A549 (cell line): ENCODE results near the gene CEP135. TPM values are rescaled to one million over a fixed set of nuclear protein-coding genes. Genes with fewer than 3 reads are reported as not detected.

ENCODE experiments used
- ATAC-seq, 2 experiments: fragments of 200-7000 bp in 1 of 2; fragments of >200 bp in 1 of 2; cut with Nextera tagmentation in 1 of 2; cut with Tn5 transposase in 1 of 2; 3 replicates each; pipeline versions ENCODE4 v1.8.0 to v1.9.1; 2018 to 2020; ENCODE audit warnings: mild to moderate bottlenecking in 1 of 2, moderate library complexity in 1 of 2
- CTCF ChIA-PET: fragments of 300-600 bp; sonication (Branson Sonifier 250); formaldehyde crosslinking; extraction: SDS; loops from one replicate; lab custom pipeline; 2021; ENCODE audit warnings: antibody characterized with exemption, inconsistent platforms; lab: Yijun Ruan, JAX
- POLR2A ChIA-PET: fragments of 350-600 bp; formaldehyde crosslinking; extraction: SDS; loops from one replicate; lab custom pipeline; 2021; ENCODE audit warnings: antibody characterized with exemption, inconsistent platforms; lab: Yijun Ruan, JAX
- DNase-seq, 2 experiments: peaks; one replicate each; pipeline versions ENCODE4 v3.0.0 to v3.0.0-alpha.2; 2011 to 2016; ENCODE audit warnings: low read depth in 1 of 2, low spot score in 1 of 2
- FAIRE-seq: peaks from 2 replicates; lab custom pipeline; 2011; peaks lifted over from hg19 to GRCh38; lab: Jason Lieb, UNC
- H3K27ac ChIP-seq, 2 experiments: fragments of >200 bp; sonication (Bioruptor Twin); formaldehyde crosslinking; 3 replicates each; pipeline ENCODE4 v1.5.1; 2016 to 2017
- H3K4me1 ChIP-seq: fragments of >200 bp; sonication (Bioruptor Twin); formaldehyde crosslinking; 3 replicates; pipeline ENCODE4 v1.6.1; 2016
- H3K4me2 ChIP-seq: fragments of >200 bp; sonication (Bioruptor Twin); formaldehyde crosslinking; 3 replicates; pipeline ENCODE4 v1.6.1; 2016
- H3K4me3 ChIP-seq: fragments of >200 bp; sonication (Bioruptor Twin); formaldehyde crosslinking; 3 replicates; pipeline ENCODE4 v1.5.1; 2016
- H3K9me3 ChIP-seq: fragments of >200 bp; sonication (Bioruptor Twin); formaldehyde crosslinking; 3 replicates; pipeline ENCODE4 v1.6.1; 2016
- CBX2 ChIP-seq: fragments of 200-600 bp; sonication (generic); IDR thresholded peaks from 2 replicates; pipeline ENCODE4 v1.6.1; 2016; ENCODE audit warnings: low read depth, mild to moderate bottlenecking, borderline replicate concordance
- CBX8 ChIP-seq: fragments of 200-600 bp; sonication (generic); IDR thresholded peaks from 2 replicates; pipeline ENCODE4 v1.6.1; 2016
- EP300 ChIP-seq, 2 experiments: fragments of >200 bp; sonication (Bioruptor Twin); formaldehyde crosslinking; IDR thresholded peaks; 2 replicates in 1 of 2; 3 replicates in 1 of 2; pipeline ENCODE4 v1.6.1; 2016 to 2017
- FOSB ChIP-seq: fragments of 250-450 bp; sonication (Bioruptor Pico); IDR thresholded peaks from 2 replicates; pipeline ENCODE4 v1.5.0; 2020; ENCODE audit warnings: mild to moderate bottlenecking, moderate library complexity
- FOSL2 ChIP-seq, 2 experiments: fragments of 450-650 bp in 1 of 2; fragments of >200 bp in 1 of 2; sonication (Bioruptor Twin) in 1 of 2; formaldehyde crosslinking; IDR thresholded peaks; 2 replicates each; pipeline versions ENCODE4 v1.5.0 to v1.6.1; 2016 to 2020; ENCODE audit warnings: mild to moderate bottlenecking in 1 of 2, moderate library complexity in 1 of 2
- GATA3 ChIP-seq: IDR thresholded peaks from 2 replicates; pipeline ENCODE4 v1.6.1; 2012; ENCODE audit warnings: borderline replicate concordance
- HOXA7 ChIP-seq: fragments of 250-450 bp; sonication (Bioruptor Pico); IDR thresholded peaks from 2 replicates; pipeline ENCODE4 v1.5.0; 2020; ENCODE audit warnings: mild to moderate bottlenecking, moderate library complexity
- JUN ChIP-seq, 2 experiments: fragments of >200 bp; sonication (Bioruptor Twin); formaldehyde crosslinking; IDR thresholded peaks; 2 replicates in 1 of 2; 3 replicates in 1 of 2; pipeline ENCODE4 v1.6.1; 2016 to 2017
- JUNB ChIP-seq: fragments of >200 bp; sonication (Bioruptor Twin); formaldehyde crosslinking; IDR thresholded peaks from 2 replicates; pipeline ENCODE4 v1.6.1; 2016
- KDM5A ChIP-seq: fragments of 200-600 bp; sonication (generic); IDR thresholded peaks from 2 replicates; pipeline ENCODE4 v1.6.1; 2016; ENCODE audit warnings: antibody characterized with exemption, mild to moderate bottlenecking
- MAFK ChIP-seq: fragments of 450-650 bp; IDR thresholded peaks from 2 replicates; pipeline ENCODE4 v1.6.1; 2014; ENCODE audit not compliant: partially characterized antibody
- NFE2L2 ChIP-seq: fragments of 150-350 bp; conservative IDR thresholded peaks from 2 replicates; pipeline ENCODE4 v1.6.1; 2014; ENCODE audit warnings: low read length
- PHF8 ChIP-seq: fragments of 200-600 bp; sonication (generic); IDR thresholded peaks from 2 replicates; pipeline ENCODE4 v1.6.1; 2016; ENCODE audit warnings: low read depth, mild to moderate bottlenecking, antibody characterized with exemption, moderate library complexity, borderline replicate concordance
- POLR2AphosphoS2 ChIP-seq: conservative IDR thresholded peaks from 2 replicates; pipeline ENCODE4 v1.6.1; 2012; ENCODE audit warnings: low read length, improper control_type of control experiment, inconsistent platforms
- RARB ChIP-seq: fragments of 250-450 bp; sonication (Bioruptor Pico); IDR thresholded peaks from 2 replicates; pipeline ENCODE4 v1.8.0; 2021; ENCODE audit warnings: mild to moderate bottlenecking, moderate library complexity
- RNF2 ChIP-seq: fragments of 200-600 bp; sonication (generic); IDR thresholded peaks from 2 replicates; pipeline ENCODE4 v1.6.1; 2016; ENCODE audit warnings: low read depth, mild to moderate bottlenecking, antibody characterized with exemption, moderate library complexity, borderline replicate concordance
- SREBF2 ChIP-seq: fragments of 450-650 bp; IDR thresholded peaks from 2 replicates; pipeline ENCODE4 v1.6.1; 2014; ENCODE audit warnings: mild to moderate bottlenecking, moderate library complexity
- TFCP2L1 ChIP-seq: fragments of 250-450 bp; sonication (Bioruptor Pico); IDR thresholded peaks from 2 replicates; pipeline ENCODE4 v1.5.0; 2021; ENCODE audit warnings: mild to moderate bottlenecking
- ZC3H11A ChIP-seq: fragments of 450-650 bp; IDR thresholded peaks from 2 replicates; pipeline ENCODE4 v1.6.1; 2014; ENCODE audit warnings: antibody characterized with exemption, mild to moderate bottlenecking
- ZSCAN20 ChIP-seq: fragments of 250-450 bp; sonication (Bioruptor Pico); IDR thresholded peaks from 2 replicates; pipeline ENCODE4 v1.8.0; 2022; ENCODE audit warnings: mild to moderate bottlenecking, moderate library complexity
- WGBS: methylation state at CpG from one replicate; pipeline ENCODE4 v1.1.6; 2017; ENCODE audit errors: missing lambda C conversion rate; 5-methylcytosine and 5-hydroxymethylcytosine counted together
- polyA plus RNA-seq, 4 experiments: library from polyadenylated mRNA; depleted of rRNA in 3 of 4; stranded (reverse); fragments of >200 nt; fragmentation: RNase III in 1 of 4; extraction: RNeasy Plus Mini Kit Qiagen cat#74134 plus additional on column Dnase treatment in 1 of 4; gene quantifications; 2 replicates in 3 of 4; 3 replicates in 1 of 4; pipeline ENCODE4 v1.2.3, GENCODE V29; 2011 to 2017
- TF ChIP-seq, protein P1 (sequence below): fragments of >200 bp; sonication (Bioruptor Twin); formaldehyde crosslinking; IDR thresholded peaks from 2 replicates; pipeline ENCODE4 v1.6.1; 2016
- TF ChIP-seq, protein P2 (sequence below): fragments of 450-650 bp; IDR thresholded peaks from 2 replicates; pipeline ENCODE4 v1.6.1; 2014; ENCODE audit warnings: antibody characterized with exemption
- TF ChIP-seq, protein P3 (sequence below): fragments of 250-450 bp; sonication (Bioruptor Pico); IDR thresholded peaks from 2 replicates; pipeline ENCODE4 v1.5.0; 2020; ENCODE audit warnings: low read depth, mild to moderate bottlenecking, moderate library complexity
- TF ChIP-seq, protein P4 (sequence below): fragments of >200 bp; sonication (Bioruptor Twin); formaldehyde crosslinking; IDR thresholded peaks from 3 replicates; pipeline ENCODE4 v1.6.1; 2016
- TF ChIP-seq, protein P5 (sequence below): fragments of 250-450 bp; sonication (Bioruptor Pico); IDR thresholded peaks from 2 replicates; pipeline ENCODE4 v1.5.0; 2021; ENCODE audit warnings: mild to moderate bottlenecking, moderate library complexity, borderline replicate concordance

CEP135 gene
- polyA plus RNA-seq, 2 of the 4 experiments (the other 2 are of a cell fraction), result 7.3 to 10.6 TPM

DNA sequence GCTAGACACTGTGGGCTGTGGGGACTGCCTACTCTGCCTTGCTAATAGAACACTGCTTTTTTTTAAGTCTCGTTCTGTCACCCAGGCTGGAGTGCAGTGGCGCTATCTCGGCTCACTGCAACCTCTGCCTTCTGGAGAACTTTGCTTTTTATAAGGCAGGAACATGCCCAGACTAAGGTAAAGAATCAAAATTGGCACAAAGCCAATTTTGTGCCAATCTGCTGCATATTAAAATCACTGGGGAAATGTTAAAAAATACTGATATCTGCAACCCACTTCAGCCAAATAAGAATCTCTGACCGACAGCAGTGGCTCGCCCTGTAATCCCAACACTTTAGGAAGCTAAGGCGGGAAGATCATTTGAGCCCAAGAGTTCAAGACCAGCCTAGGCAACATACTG is 36.5 kb upstream of the CEP135 start (continued):
- TF ChIP-seq SREBF2 (no peak), KDM5A (no peak), EP300 (IDR thresholded peaks at IDR 0.05) (no peak)
- TF ChIP-seq, protein P1, sequence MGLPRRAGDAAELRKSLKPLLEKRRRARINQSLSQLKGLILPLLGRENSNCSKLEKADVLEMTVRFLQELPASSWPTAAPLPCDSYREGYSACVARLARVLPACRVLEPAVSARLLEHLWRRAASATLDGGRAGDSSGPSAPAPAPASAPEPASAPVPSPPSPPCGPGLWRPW, result no peak
- TF ChIP-seq, protein P2, sequence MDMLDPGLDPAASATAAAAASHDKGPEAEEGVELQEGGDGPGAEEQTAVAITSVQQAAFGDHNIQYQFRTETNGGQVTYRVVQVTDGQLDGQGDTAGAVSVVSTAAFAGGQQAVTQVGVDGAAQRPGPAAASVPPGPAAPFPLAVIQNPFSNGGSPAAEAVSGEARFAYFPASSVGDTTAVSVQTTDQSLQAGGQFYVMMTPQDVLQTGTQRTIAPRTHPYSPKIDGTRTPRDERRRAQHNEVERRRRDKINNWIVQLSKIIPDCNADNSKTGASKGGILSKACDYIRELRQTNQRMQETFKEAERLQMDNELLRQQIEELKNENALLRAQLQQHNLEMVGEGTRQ, result no peak

DNA sequence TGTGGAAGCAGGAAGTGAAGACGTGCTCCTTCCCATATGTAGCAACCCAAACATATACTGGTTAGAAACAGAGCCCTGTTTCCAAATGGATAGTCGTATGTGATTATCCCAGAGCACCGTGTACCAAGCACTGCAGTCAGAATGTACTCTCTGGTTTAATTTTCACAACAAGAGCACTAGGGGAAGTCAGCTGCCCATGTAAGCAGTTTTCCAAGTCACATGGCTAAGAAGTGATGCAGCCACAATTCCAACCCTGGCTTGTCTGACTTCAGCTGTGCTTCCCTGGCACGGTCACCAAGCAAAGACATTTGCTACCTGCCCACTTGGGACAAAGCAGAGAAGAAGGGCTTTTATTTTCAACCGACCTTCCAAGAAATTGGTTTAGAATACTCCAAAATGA is 28.2 kb upstream of the CEP135 start:
- ChIA-PET CTCF (interaction anchor here (1.3 kb wide), 1 partner anchor 28 kb away, joined by 3 read pairs; no protein-coding TSS in a partner anchor), POLR2A (no interaction called here)
- ATAC-seq (no peak), DNase-seq (peak in 1 of 2 experiments; percentile 2), FAIRE-seq (no peak)
- 88% methylated on average over 5 of the region's 5 CpGs for WGBS
- Histone ChIP-seq H3K4me1 (no peaks in the 10 kb centered on the region), H3K27ac (no peak overlapping the region), H3K4me3 (no peak overlapping the region), H3K9me3 (no peaks in the 10 kb centered on the region), H3K4me2 (no peak overlapping the region)
- TF ChIP-seq CBX2, result no peak
- no peak for TF ChIP-seq RARB (CRISPR knock-in tag)
- TF ChIP-seq CBX8, result no peak
- no peak for TF ChIP-seq HOXA7
- no peak for TF ChIP-seq ZC3H11A

DNA sequence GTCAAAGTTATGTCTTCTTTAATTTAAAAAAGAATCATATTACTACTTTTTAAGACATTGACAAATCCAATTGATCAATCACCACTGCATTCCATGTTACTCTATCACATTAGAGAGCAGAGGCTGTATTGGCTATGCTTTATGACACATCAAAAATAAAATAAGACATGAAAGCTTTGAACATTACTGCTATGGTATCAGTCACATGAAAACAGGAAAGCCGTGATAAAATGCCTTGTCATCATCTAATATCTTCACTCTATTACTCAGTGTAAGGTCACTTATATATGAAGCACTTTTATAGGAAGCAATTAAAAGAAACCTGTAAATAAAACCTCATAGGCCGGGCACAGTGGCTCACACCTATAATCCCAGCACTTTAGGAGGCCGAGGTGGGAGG is 27.7 kb upstream of the CEP135 start:
- no peaks in the 10 kb centered on the region for H3K4me1 ChIP-seq
- no peak overlapping the region for H3K27ac ChIP-seq
- WGBS, result 65% methylated on average over 3 of the region's 3 CpGs
- H3K9me3 ChIP-seq, result no peaks in the 10 kb centered on the region
- ATAC-seq (no peak), DNase-seq (no peak), FAIRE-seq (no peak)
- ChIA-PET POLR2A (no interaction called here), CTCF (no interaction called here)
- TF ChIP-seq POLR2AphosphoS2, result no peak
- peak; percentile 70 for TF ChIP-seq MAFK
- H3K4me3 ChIP-seq, result no peak overlapping the region
- H3K4me2 ChIP-seq, result no peak overlapping the region

DNA sequence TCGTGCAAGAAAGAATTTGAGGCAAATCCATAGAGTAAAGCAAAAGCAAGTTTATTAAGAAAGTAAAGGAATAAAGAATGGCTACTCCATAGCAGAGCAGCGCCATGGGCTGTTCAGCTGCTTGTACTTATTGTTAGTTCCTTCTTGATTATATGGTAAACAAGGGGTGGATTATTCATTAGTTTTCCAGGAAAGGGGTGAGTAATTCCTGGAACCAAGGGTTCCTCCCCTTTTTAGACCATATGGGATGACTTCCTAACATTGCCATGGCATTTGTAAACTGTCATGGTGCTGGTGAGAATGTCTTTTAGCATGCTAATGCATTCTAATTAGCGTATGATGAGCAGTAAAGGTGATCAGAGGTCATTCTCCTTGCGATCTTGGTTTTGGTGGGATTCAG is 23.5 kb upstream of the CEP135 start:
- FAIRE-seq (no peak), ATAC-seq (no peak), DNase-seq (no peak)
- Histone ChIP-seq H3K4me2 (no peak overlapping the region), H3K4me1 (no peaks in the 10 kb centered on the region), H3K27ac (no peak overlapping the region), H3K4me3 (no peak overlapping the region), H3K9me3 (no peaks in the 10 kb centered on the region)
- POLR2A ChIA-PET, result no interaction called here
- WGBS, result 63% methylated on average over 4 of the region's 4 CpGs
- CTCF ChIA-PET, result no interaction called here
- no peak for TF ChIP-seq NFE2L2
- no peak for TF ChIP-seq JUN (IDR thresholded peaks at IDR 0.05)

DNA sequence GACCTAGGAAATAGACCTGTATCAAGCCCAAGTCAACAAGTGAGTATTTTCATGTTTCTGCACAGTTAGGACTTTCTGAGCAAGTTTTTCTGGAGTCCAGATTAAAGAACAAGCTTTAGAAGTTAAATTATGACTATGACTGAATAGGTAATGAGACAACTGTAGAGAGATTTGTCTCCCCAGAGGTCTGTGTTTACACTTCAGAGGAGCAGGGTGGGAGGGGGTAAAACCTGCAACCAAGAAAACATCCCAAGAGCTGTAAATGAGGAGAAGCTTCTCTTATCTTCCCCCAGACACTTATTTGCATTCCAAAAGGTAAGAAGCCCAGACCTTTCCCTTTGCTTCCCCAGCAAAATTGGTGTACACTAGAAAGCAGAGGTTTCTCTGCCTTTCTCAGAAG is 22.1 kb upstream of the CEP135 start:
- no peak overlapping the region for H3K27ac ChIP-seq
- TF ChIP-seq, protein P3, sequence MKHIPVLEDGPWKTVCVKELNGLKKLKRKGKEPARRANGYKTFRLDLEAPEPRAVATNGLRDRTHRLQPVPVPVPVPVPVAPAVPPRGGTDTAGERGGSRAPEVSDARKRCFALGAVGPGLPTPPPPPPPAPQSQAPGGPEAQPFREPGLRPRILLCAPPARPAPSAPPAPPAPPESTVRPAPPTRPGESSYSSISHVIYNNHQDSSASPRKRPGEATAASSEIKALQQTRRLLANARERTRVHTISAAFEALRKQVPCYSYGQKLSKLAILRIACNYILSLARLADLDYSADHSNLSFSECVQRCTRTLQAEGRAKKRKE (CRISPR knock-in tag), result no peak
- no peak for TF ChIP-seq FOSL2 (IDR thresholded peaks at IDR 0.05)
- TF ChIP-seq FOSL2 (CRISPR knock-in tag; IDR thresholded peaks at IDR 0.05), result no peak
- TF ChIP-seq, protein P2, result no peak
- TF ChIP-seq, protein P4, sequence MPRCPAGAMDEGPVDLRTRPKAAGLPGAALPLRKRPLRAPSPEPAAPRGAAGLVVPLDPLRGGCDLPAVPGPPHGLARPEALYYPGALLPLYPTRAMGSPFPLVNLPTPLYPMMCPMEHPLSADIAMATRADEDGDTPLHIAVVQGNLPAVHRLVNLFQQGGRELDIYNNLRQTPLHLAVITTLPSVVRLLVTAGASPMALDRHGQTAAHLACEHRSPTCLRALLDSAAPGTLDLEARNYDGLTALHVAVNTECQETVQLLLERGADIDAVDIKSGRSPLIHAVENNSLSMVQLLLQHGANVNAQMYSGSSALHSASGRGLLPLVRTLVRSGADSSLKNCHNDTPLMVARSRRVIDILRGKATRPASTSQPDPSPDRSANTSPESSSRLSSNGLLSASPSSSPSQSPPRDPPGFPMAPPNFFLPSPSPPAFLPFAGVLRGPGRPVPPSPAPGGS, result no peak
- no peak for TF ChIP-seq PHF8
- TF ChIP-seq, protein P5, sequence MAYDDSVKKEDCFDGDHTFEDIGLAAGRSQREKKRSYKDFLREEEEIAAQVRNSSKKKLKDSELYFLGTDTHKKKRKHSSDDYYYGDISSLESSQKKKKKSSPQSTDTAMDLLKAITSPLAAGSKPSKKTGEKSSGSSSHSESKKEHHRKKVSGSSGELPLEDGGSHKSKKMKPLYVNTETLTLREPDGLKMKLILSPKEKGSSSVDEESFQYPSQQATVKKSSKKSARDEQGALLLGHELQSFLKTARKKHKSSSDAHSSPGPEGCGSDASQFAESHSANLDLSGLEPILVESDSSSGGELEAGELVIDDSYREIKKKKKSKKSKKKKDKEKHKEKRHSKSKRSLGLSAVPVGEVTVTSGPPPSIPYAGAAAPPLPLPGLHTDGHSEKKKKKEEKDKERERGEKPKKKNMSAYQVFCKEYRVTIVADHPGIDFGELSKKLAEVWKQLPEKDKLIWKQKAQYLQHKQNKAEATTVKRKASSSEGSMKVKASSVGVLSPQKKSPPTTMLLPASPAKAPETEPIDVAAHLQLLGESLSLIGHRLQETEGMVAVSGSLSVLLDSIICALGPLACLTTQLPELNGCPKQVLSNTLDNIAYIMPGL, result no peak
- no peak for TF ChIP-seq ZSCAN20 (CRISPR knock-in tag)
- TF ChIP-seq ZC3H11A, result no peak
- no peak for TF ChIP-seq TFCP2L1 (CRISPR knock-in tag)
- TF ChIP-seq JUNB, result no peak
- TF ChIP-seq NFE2L2, result no peak
- no peak for TF ChIP-seq FOSB (CRISPR knock-in tag)
- no peak for TF ChIP-seq GATA3
- no peak for TF ChIP-seq RNF2
- TF ChIP-seq, all 56 proteins: peak for 0
- no peak for DNase-seq
- H3K4me2 ChIP-seq, result no peak overlapping the region
- FAIRE-seq, result no peak
- no peaks in the 10 kb centered on the region for H3K9me3 ChIP-seq
- H3K4me3 ChIP-seq, result no peak overlapping the region
- H3K4me1 ChIP-seq, result no peaks in the 10 kb centered on the region
- ATAC-seq, result no peak
- POLR2A ChIA-PET, result no interaction called here
- CTCF ChIA-PET, result no interaction called here
